IPS-20b (cell line): ENCODE results near the gene OR4L1.
"Not testable (repeated sequence)": the region's sequence is repeated elsewhere in the genome, so short reads cannot be mapped to it uniquely, and the experiment has no call there.

Experiments used
- H3K27ac ChIP-seq: one replicate; pipeline ENCODE4 v1.5.1; 2013; ENCODE audit warnings: low read length
- H3K27me3 ChIP-seq: 2 replicates; pipeline ENCODE4 v1.6.1; 2013; ENCODE audit warnings: mild to moderate bottlenecking, low read length, inconsistent platforms; ENCODE audit not compliant: insufficient read depth
- H3K36me3 ChIP-seq: 2 replicates; pipeline ENCODE4 v1.6.1; 2013; ENCODE audit warnings: low read depth, mild to moderate bottlenecking, inconsistent platforms, low read length, moderate library complexity; ENCODE audit not compliant: insufficient read depth
- H3K4me1 ChIP-seq: 2 replicates; pipeline ENCODE4 v1.6.1; 2013; ENCODE audit warnings: mild to moderate bottlenecking, control low read depth, inconsistent platforms, low read length, moderate library complexity; ENCODE audit not compliant: insufficient read depth
- H3K4me3 ChIP-seq: 2 replicates; pipeline ENCODE4 v1.5.1; 2013; ENCODE audit warnings: mild to moderate bottlenecking, low read length, inconsistent platforms
- H3K9ac ChIP-seq: 2 replicates; pipeline ENCODE4 v1.6.1; 2013; ENCODE audit warnings: low read depth, mild to moderate bottlenecking, inconsistent platforms, low read length, moderate library complexity
- H3K9me3 ChIP-seq: 2 replicates; pipeline ENCODE4 v1.6.1; 2013; ENCODE audit warnings: mild to moderate bottlenecking, low read depth, low read length, inconsistent platforms; ENCODE audit not compliant: insufficient read depth

The OR4L1 gene, protein sequence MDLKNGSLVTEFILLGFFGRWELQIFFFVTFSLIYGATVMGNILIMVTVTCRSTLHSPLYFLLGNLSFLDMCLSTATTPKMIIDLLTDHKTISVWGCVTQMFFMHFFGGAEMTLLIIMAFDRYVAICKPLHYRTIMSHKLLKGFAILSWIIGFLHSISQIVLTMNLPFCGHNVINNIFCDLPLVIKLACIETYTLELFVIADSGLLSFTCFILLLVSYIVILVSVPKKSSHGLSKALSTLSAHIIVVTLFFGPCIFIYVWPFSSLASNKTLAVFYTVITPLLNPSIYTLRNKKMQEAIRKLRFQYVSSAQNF

DNA sequence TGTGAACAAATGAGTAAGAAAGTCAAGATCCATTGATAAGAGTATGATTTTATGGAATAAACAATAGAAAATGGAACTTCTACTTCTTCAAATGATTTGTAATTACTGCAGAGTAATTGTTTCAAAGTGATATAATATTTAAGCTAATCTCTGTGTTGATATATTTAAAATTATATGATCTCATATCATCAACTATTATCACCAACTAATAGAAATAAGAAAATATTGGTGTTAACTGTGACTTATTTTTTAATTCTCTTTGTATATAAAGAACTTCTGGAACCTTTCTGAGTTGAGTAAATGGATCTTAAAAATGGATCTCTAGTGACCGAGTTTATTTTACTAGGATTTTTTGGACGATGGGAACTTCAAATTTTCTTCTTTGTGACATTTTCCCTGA, at the start of gene OR4L1:
Gene OR4L1, plus strand, starts transcription at position 301 of the 400 bp plus-strand sequence. Its CDS starts 0 bp downstream, at position 301.
- Histone ChIP-seq H3K36me3 (no peaks in the 10 kb centered on the region), H3K27me3 (no peaks in the 10 kb centered on the region), H3K4me3 (no peak within 1 kb of the TSS), H3K9me3 (peaks cover 92% of the 10 kb centered on the region), H3K4me1 (no peaks in the 10 kb centered on the region), H3K27ac (no peak within 1 kb of the TSS), H3K9ac (no peak within 1 kb of the TSS)

DNA sequence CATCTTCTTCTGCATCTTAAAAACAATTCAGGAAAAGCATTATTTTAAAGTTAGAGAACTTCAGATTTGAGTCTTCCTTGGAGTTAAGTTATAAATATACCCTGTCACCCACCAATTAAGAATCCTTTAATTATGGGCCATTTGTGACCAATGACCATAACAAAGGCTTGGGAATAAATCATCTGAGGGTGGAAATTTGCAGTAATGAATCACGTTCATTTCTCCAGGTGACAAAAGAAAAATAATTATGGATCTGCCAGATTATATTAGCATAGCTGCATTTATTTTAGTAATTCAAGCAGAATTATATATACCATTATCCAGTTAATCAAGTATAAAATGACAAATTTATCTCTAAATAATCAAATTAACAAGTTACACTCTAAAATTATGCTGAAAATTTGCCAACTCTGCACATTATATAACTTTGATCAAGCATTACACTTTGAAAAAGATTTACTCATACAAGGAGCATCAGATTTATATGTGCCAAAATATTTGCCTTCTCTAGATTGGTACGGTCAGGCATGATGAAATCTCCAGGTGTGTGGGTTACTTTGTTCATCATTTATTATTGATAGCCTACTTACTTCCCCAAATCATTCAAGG, 40.5 kb upstream of the OR4L1 start, which contains the start of gene OR4K14:
Gene OR4K14, minus strand, starts transcription at position 51 of the 609 bp plus-strand sequence. CDS start 4,114 bp downstream, outside the sequence.
- peaks cover 91% of the 10 kb centered on the region for H3K9me3 ChIP-seq
- no peak within 1 kb of the TSS for H3K27ac ChIP-seq
- no peak within 1 kb of the TSS for H3K4me3 ChIP-seq
- no peak within 1 kb of the TSS for H3K9ac ChIP-seq
- H3K4me1 ChIP-seq, result no peaks in the 10 kb centered on the region
- H3K36me3 ChIP-seq, result no peaks in the 10 kb centered on the region
- H3K27me3 ChIP-seq, result no peaks in the 10 kb centered on the region

DNA sequence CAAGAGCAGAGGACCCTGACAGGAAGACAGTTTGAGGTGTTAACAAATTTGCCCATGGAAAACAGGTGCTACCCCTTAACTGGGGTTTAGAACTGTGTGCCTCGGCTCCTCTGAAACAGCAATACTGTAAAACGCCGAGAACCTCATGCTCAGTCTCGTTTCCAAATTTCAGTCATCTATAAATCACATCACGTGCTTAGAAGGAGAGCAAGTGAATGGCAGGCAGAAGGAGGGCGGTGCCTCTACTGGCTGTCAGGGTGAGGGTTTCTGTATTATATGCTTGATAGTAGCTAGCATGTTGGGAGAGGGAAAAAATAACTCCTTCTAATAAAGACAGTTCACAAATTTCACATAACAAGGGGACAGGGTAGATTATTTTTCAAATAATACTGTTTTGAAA, 28.8 kb upstream of the OR4L1 start:
- Histone ChIP-seq H3K4me3 (no peak overlapping the region), H3K9me3 (peaks cover 87% of the 10 kb centered on the region), H3K27ac (no peak overlapping the region), H3K4me1 (no peaks in the 10 kb centered on the region), H3K36me3 (no peaks in the 10 kb centered on the region), H3K9ac (no peak overlapping the region), H3K27me3 (no peaks in the 10 kb centered on the region)

DNA sequence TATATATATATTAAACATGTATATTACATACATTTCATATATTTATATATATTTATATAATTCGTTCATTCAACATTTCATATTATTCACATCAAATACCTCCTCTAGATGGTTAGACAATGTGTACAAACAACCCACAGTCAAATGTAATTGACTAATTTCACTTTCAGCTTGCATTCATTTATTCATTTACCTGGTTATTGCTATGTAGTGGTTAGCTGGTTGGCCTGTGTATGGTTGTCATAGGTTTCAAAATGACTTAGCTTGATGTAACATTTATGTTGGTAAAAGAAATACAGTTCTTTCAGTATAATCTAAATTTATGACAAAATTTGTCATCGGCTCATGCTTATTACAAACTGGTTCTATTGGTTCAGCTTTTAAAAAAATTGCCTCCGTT, 24.4 kb upstream of the OR4L1 start:
- Histone ChIP-seq H3K9me3 (peaks cover 54% of the 10 kb centered on the region), H3K27ac (no peak overlapping the region), H3K36me3 (no peaks in the 10 kb centered on the region), H3K9ac (no peak overlapping the region), H3K4me3 (no peak overlapping the region), H3K27me3 (no peaks in the 10 kb centered on the region), H3K4me1 (no peaks in the 10 kb centered on the region)

DNA sequence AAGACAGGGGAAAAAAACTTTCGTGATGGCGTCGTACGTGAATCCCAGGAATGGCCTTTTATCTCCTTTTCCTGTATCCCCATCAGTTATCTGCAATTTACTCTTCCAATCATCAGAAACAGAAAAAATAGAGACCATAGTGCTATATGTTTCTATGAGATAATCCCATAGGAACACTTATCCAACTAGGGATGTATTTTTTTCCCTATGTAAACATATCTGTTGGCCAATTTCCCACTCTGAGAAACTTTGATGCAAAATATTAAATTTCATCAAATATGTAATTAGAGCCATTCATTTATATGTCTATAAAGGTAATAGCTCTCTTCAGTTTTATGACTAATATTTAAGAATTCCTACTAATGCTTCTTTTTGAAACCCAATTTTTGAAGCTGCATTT, 23.9 kb upstream of the OR4L1 start, which contains the start of gene OR4K13:
Gene OR4K13, minus strand, starts transcription at position 101 of the 400 bp plus-strand sequence. CDS start 1,280 bp downstream, outside the sequence.
- H3K4me3 ChIP-seq, result no peak within 1 kb of the TSS
- no peaks in the 10 kb centered on the region for H3K4me1 ChIP-seq
- H3K27me3 ChIP-seq, result no peaks in the 10 kb centered on the region
- no peaks in the 10 kb centered on the region for H3K36me3 ChIP-seq
- no peak within 1 kb of the TSS for H3K9ac ChIP-seq
- H3K9me3 ChIP-seq, result peaks cover 51% of the 10 kb centered on the region
- no peak within 1 kb of the TSS for H3K27ac ChIP-seq

DNA sequence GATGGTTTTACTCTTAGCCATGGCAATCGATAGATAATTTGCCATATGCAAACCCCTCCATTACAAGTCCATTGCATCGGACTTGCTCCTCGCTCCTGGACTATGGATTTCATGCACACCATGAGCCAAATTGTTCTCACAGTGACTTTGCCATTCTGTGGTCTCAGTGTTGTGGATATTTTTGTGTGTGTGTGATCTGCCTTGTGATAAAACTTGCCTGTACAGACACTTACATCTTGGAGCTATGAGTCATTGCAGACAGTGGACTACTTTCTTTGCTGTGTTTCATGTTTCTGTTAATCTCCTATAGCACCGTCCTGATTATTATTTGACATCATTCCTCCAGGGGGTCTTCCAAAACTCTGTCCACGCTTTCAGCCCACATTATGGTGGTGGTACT, 15.6 kb upstream of the OR4L1 start:
- Histone ChIP-seq H3K27ac (no peak overlapping the region), H3K9ac (no peak overlapping the region), H3K4me3 (no peak overlapping the region), H3K9me3 (peaks cover 62% of the 10 kb centered on the region), H3K4me1 (no peaks in the 10 kb centered on the region), H3K36me3 (no peaks in the 10 kb centered on the region), H3K27me3 (no peaks in the 10 kb centered on the region)

DNA sequence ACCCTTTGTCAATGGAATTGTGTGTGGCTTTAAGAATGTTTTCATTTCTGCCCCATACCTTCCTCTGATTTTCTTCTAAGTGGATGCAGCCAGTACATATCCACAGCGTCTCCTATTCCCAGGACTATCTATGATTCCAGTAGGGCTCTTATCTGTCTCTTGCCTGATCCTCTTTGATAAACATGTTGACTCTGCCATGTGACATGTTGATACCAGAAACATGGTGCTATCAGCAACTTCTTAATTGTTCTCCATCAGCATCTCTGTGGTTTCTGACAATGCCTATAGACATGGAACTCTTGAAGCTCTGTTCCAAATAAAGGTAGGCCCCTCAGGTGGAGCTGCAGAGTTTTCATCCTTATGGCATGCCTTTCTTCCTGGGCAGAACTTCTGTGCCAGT, 11.6 kb upstream of the OR4L1 start:
- Histone ChIP-seq H3K4me3 (no peak overlapping the region), H3K9me3 (peaks cover 87% of the 10 kb centered on the region), H3K27ac (no peak overlapping the region), H3K27me3 (no peaks in the 10 kb centered on the region), H3K4me1 (no peaks in the 10 kb centered on the region), H3K36me3 (no peaks in the 10 kb centered on the region), H3K9ac (no peak overlapping the region)

DNA sequence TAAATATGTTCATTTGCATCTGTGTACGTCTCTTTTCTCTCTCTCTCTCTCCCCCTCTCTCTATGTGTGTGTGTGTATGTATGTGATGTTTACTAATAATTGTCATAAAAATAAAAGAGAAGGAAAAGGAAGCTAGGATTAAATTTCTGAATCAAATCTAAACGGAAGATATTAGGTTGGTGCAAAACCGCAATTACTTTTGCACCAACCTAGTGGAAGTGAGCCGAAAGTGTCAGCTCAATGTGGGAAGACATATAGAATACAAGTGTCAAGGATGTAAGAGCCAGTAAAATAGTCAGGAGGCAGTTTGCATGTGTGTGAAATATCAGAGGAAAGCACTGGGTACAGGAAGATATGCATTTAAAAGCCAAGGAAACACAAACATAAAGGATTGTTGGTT, 32.2 kb downstream of the OR4L1 start:
- Histone ChIP-seq H3K4me3 (no peak overlapping the region), H3K36me3 (no peaks in the 10 kb centered on the region), H3K9ac (no peak overlapping the region), H3K9me3 (peaks cover 64% of the 10 kb centered on the region), H3K27ac (no peak overlapping the region), H3K4me1 (no peaks in the 10 kb centered on the region), H3K27me3 (no peaks in the 10 kb centered on the region)

DNA sequence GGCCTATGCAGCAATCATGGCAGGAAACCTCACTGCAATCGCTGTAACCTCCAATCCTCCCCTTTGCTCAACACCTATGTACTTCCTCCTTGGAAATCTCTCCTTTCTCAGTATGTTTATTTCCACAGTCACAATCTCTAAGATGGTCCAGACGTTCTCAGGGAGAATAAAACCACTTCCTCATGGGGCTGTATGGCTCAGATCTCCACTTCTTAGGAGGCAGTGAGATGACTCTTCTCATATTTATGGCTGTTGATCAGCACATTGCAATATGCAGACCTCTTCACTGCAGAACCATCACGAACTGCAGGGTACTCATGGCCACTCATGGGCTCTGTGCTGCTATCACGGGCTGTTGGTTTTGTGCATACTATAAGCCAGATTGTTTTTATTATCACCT, 33.6 kb downstream of the OR4L1 start:
- no peak overlapping the region for H3K4me3 ChIP-seq
- no peak overlapping the region for H3K9ac ChIP-seq
- no peak overlapping the region for H3K27ac ChIP-seq
- H3K36me3 ChIP-seq, result no peaks in the 10 kb centered on the region
- no peaks in the 10 kb centered on the region for H3K4me1 ChIP-seq
- H3K27me3 ChIP-seq, result no peaks in the 10 kb centered on the region
- peaks cover 67% of the 10 kb centered on the region for H3K9me3 ChIP-seq

DNA sequence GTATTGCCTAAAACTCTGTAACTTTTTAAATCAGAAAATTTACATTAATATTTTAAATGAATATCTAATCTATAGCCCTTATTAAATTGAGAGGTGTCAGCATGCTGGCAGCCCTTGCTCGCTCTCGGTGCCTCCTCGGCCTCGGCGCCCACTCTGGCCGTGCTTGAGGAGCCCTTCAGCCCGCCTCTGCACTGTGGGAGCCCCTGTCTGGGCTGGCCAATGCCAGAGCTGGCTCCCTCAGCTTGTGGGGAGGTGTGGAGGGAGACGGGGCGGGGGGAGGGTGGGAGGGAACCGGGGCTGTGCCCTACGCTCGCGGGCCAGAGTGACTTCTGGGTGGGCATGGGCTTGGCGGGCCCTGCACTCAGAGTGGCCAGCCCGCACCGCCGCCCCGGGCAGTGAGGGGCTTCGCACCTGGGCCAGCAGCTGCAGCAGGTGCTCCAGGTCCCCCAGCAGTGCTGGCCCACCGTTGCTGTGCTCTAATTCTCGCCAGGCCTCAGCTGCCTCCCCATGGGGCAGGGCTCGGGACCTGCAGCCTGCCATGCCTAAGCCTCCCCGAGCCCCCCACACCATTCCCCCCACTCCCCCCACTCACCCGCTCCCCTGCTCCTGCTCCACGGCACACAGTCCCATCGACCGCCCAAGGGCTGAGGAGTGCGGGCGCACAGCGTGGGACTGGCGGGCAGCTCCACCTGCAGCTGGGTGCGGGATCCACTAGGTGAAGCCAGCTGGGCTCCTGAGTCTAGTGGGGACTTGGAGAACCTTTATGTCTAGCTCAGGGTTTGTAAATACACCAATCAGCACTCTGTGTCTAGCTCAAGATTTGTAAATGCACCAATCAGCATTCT, 39.3 kb downstream of the OR4L1 start:
- H3K4me1 ChIP-seq, H3K9ac ChIP-seq, H3K4me3 ChIP-seq, H3K27me3 ChIP-seq, H3K27ac ChIP-seq, H3K36me3 ChIP-seq: not testable (repeated sequence)
- H3K9me3 ChIP-seq, result peaks cover 59% of the 10 kb centered on the region

DNA sequence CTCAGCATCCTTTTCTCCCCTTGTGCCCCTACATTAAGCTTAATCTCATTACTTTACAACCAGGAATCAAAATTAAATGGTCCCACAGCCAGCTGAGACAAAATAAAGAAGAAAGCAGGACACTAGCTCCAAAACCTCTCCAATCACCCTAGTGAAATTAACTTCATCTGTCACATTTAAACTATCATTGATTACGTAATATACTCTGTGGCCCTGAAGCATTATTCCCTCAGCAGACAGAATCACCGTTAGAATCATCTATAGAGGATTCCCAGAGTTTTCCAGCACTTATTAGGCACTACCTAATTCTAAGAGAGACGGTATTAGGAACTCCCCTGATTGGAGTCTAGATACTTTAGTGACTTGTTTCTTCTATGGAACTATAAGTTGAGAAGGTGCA, 50.6 kb downstream of the OR4L1 start, which contains the start of gene OR4K17:
Gene OR4K17, plus strand, starts transcription at position 302 of the 400 bp plus-strand sequence. CDS start 6,761 bp downstream, outside the sequence.
- Histone ChIP-seq H3K27ac (no peak within 1 kb of the TSS), H3K4me3 (no peak within 1 kb of the TSS), H3K27me3 (no peaks in the 10 kb centered on the region), H3K9ac (no peak within 1 kb of the TSS), H3K4me1 (no peaks in the 10 kb centered on the region), H3K36me3 (no peaks in the 10 kb centered on the region), H3K9me3 (peaks cover 49% of the 10 kb centered on the region)
